Panc1 (cell line): ENCODE data around the gene C1orf210. TPM values are rescaled to one million over a fixed set of nuclear protein-coding genes. Genes with fewer than 3 reads are reported as not detected.

Experiments used
- ATAC-seq: fragments of 200-7000 bp; cut with Tn5 transposase; 2 replicates; pipeline ENCODE4 v1.9.1; 2020; ENCODE audit warnings: mild to moderate bottlenecking, moderate library complexity
- BruUV-seq: library from RNA; stranded (reverse); fragments of 400-500 nt; replicated peaks from 2 replicates; lab custom pipeline; 2021; lab: Mats Ljungman, UMichigan
- CTCF ChIA-PET: fragments of 300-600 bp; sonication (Branson Sonifier 250); formaldehyde crosslinking; loops from one replicate; lab custom pipeline; 2022; ENCODE audit warnings: antibody characterized with exemption; lab: Charles Lee
- POLR2A ChIA-PET: fragments of 300-600 bp; sonication (Branson Sonifier 250); formaldehyde crosslinking; loops from one replicate; lab custom pipeline; 2022; ENCODE audit warnings: antibody characterized with exemption; lab: Charles Lee
- DNase-seq: peaks from one replicate; pipeline ENCODE4 v3.0.0-alpha.2; 2010; ENCODE audit warnings: low read depth, low spot score
- H3K27ac ChIP-seq: 2 replicates; pipeline ENCODE4 v1.5.1; 2011; ENCODE audit warnings: mild to moderate bottlenecking, low read length, inconsistent platforms
- H3K27me3 ChIP-seq: fragments of 200-500 bp; sonication (Bioruptor generic); 2 replicates; pipeline ENCODE4 v1.6.0; 2014; ENCODE audit warnings: low read length, inconsistent platforms; ENCODE audit not compliant: control insufficient read depth, insufficient read depth
- H3K36me3 ChIP-seq: fragments of 200-500 bp; sonication (Bioruptor generic); 2 replicates; pipeline ENCODE4 v1.5.1; 2014; ENCODE audit warnings: inconsistent platforms, mild to moderate bottlenecking, low read length, moderate library complexity; ENCODE audit not compliant: control insufficient read depth, insufficient read depth
- H3K4me1 ChIP-seq: 2 replicates; pipeline ENCODE4 v1.5.1; 2011; ENCODE audit warnings: inconsistent platforms, mild to moderate bottlenecking, low read length, moderate library complexity; ENCODE audit not compliant: control insufficient read depth, insufficient read depth
- H3K4me3 ChIP-seq, 2 experiments: 2 replicates each; pipeline ENCODE4 v1.5.1; 2011 to 2012; ENCODE audit warnings: low read depth in 2 of 2, low read length in 2 of 2, mild to moderate bottlenecking in 2 of 2, inconsistent platforms in 1 of 2, moderate library complexity in 1 of 2
- H3K9me3 ChIP-seq: fragments of 200-500 bp; sonication (Bioruptor generic); 2 replicates; pipeline ENCODE4 v1.5.1; 2014; ENCODE audit warnings: low read depth, mild to moderate bottlenecking, inconsistent platforms, low read length, moderate library complexity; ENCODE audit not compliant: control insufficient read depth, insufficient read depth
- CTCF ChIP-seq: fragments of 450-650 bp; IDR thresholded peaks from 2 replicates; pipeline ENCODE4 v1.5.1; 2017; ENCODE audit warnings: mild to moderate bottlenecking
- POLR2AphosphoS5 ChIP-seq: IDR thresholded peaks from 2 replicates; pipeline ENCODE4 v1.6.1; 2012; ENCODE audit warnings: mild to moderate bottlenecking, low read depth, low read length, moderate library complexity
- SIN3A ChIP-seq: IDR thresholded peaks from 2 replicates; pipeline ENCODE4 v1.6.1; 2012; ENCODE audit warnings: low read depth, mild to moderate bottlenecking, low read length, moderate library complexity, borderline replicate concordance; ENCODE audit not compliant: insufficient read depth
- TCF7L2 ChIP-seq: IDR thresholded peaks from 2 replicates; pipeline ENCODE4 v1.6.1; 2011; ENCODE audit warnings: mild to moderate bottlenecking, low read depth, low read length, inconsistent platforms
- in situ Hi-C: cut with HindIII; loops from 2 replicates; pipeline ENCODE4 v1.10.0; 2016; ENCODE audit warnings: low sequenced_read_pairs, low pct_unique_long_range_greater_than_20kb
- intact Hi-C: fragments of 100-400 bp; cut with micrococcal nuclease; formaldehyde crosslinking; loops from one replicate; pipeline ENCODE4 v1.10.0; 2022; ENCODE audit not compliant: unreplicated experiment
- total RNA-seq: library from RNA; stranded (reverse); gene quantifications from one replicate; pipeline ENCODE4 v1.2.1, GENCODE V29; 2021; ENCODE audit not compliant: unreplicated experiment
- TF ChIP-seq, protein P1 (sequence below), 2 experiments: IDR thresholded peaks; 2 replicates each; pipeline ENCODE4 v1.6.1; 2011 to 2012; ENCODE audit warnings: low read depth in 2 of 2, control low read depth in 1 of 2, low read length in 1 of 2, mild to moderate bottlenecking in 1 of 2, moderate library complexity in 1 of 2; ENCODE audit not compliant: insufficient read depth in 1 of 2

C1orf210 gene
- total RNA-seq, 1 experiment from 2014 or later: not detected

DNA sequence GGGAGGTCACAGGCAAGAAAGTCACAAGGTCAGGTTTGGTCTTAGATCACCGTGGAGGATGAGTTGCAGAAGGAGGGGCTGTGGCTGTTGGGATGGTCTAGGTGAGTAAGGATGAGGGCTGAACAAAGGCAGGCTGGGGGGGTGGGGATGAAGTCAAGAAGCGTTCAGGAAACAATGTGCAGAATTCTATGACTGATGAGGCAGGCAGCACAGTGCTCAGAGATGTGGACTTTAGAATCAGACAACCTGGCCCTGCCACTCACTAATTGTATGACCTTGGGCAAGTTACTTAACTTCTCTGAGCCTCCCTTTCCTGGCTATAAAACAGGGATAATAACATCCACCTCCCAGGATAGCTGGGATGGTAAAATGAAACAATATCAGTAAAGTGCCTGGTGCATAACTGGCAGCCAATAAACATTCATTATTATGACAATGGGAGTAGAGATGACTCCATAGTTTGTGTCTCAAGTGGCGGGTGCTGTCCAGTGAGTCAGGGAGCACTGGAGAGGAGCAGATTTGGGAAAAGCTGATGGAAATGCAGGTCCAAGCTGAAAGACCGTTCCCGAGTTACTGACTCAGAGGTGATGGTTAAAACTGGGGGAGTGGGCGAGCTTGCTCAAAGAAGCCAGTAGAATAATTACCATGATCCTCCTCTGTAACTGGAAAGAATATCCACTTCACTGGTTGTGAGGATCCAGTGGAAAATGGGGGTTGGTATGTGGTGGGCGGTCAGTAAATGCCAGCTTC, 17.5 kb upstream of the C1orf210 start:
- H3K4me3 ChIP-seq: no peak overlapping the region
- H3K27me3 ChIP-seq: no peaks in the 10 kb centered on the region
- no TSS peak for BruUV-seq
- TF ChIP-seq TCF7L2 (no peak), POLR2AphosphoS5 (no peak), SIN3A (no peak), CTCF (no peak)
- TF ChIP-seq, protein P1, sequence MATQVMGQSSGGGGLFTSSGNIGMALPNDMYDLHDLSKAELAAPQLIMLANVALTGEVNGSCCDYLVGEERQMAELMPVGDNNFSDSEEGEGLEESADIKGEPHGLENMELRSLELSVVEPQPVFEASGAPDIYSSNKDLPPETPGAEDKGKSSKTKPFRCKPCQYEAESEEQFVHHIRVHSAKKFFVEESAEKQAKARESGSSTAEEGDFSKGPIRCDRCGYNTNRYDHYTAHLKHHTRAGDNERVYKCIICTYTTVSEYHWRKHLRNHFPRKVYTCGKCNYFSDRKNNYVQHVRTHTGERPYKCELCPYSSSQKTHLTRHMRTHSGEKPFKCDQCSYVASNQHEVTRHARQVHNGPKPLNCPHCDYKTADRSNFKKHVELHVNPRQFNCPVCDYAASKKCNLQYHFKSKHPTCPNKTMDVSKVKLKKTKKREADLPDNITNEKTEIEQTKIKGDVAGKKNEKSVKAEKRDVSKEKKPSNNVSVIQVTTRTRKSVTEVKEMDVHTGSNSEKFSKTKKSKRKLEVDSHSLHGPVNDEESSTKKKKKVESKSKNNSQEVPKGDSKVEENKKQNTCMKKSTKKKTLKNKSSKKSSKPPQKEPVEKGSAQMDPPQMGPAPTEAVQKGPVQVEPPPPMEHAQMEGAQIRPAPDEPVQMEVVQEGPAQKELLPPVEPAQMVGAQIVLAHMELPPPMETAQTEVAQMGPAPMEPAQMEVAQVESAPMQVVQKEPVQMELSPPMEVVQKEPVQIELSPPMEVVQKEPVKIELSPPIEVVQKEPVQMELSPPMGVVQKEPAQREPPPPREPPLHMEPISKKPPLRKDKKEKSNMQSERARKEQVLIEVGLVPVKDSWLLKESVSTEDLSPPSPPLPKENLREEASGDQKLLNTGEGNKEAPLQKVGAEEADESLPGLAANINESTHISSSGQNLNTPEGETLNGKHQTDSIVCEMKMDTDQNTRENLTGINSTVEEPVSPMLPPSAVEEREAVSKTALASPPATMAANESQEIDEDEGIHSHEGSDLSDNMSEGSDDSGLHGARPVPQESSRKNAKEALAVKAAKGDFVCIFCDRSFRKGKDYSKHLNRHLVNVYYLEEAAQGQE (IDR thresholded peaks at IDR 0.05; ENCODE audit: insufficient read depth in 1 of 2, low read depth in 2 of 2, low read length in 1 of 2): no peak
- H3K9me3 ChIP-seq: no peaks in the 10 kb centered on the region
- no peak overlapping the region for H3K27ac ChIP-seq
- DNase-seq (no peak), ATAC-seq (no peak)
- in situ Hi-C loops: no loop called here
- intact Hi-C loops: no loop called here
- no peaks in the 10 kb centered on the region for H3K4me1 ChIP-seq
- ChIA-PET CTCF (interaction anchor here (0.9 kb wide), 1 partner anchor 112 kb away, joined by 3 read pairs; no protein-coding TSS in a partner anchor), POLR2A (no interaction called here)
- H3K36me3 ChIP-seq: no peaks in the 10 kb centered on the region

DNA sequence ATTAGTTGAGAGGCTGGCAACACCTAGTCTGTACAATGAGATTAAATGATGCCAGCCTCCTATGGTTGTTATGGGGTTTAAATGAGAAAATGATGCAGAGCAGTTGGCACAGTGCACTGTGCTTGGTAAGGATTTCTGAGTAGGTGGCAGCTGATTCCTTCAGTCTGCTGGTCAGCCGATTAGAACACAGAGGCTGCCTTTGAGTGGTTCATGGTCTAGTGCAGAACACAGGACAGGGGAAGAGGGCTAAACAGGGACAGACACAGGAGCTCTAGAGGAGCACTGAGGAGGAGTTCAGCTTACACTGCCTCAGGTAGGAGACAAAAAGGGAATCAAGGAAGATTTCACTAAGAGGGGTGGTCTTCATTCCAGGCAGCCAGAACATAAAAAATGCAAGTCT, 16.8 kb upstream of the C1orf210 start:
- H3K9me3 ChIP-seq: no peaks in the 10 kb centered on the region
- no peak overlapping the region for H3K27ac ChIP-seq
- intact Hi-C loops (no loop called here), in situ Hi-C loops (no loop called here)
- POLR2A ChIA-PET: no interaction called here
- H3K36me3 ChIP-seq: no peaks in the 10 kb centered on the region
- no peak for TF ChIP-seq TCF7L2
- BruUV-seq: no TSS peak
- DNase-seq (no peak), ATAC-seq (no peak)
- H3K4me3 ChIP-seq: no peak overlapping the region
- CTCF ChIA-PET: no interaction called here
- H3K4me1 ChIP-seq: no peaks in the 10 kb centered on the region
- H3K27me3 ChIP-seq: no peaks in the 10 kb centered on the region
